GM19455 (cell line): ENCODE measurements around the gene RFX7.

Experiments used
- ATAC-seq: cut with Tn5 transposase; IDR thresholded peaks from one replicate; pipeline ENCODE4 v1.9.1; 2021; ENCODE audit not compliant: unreplicated experiment

RFX7 gene

DNA sequence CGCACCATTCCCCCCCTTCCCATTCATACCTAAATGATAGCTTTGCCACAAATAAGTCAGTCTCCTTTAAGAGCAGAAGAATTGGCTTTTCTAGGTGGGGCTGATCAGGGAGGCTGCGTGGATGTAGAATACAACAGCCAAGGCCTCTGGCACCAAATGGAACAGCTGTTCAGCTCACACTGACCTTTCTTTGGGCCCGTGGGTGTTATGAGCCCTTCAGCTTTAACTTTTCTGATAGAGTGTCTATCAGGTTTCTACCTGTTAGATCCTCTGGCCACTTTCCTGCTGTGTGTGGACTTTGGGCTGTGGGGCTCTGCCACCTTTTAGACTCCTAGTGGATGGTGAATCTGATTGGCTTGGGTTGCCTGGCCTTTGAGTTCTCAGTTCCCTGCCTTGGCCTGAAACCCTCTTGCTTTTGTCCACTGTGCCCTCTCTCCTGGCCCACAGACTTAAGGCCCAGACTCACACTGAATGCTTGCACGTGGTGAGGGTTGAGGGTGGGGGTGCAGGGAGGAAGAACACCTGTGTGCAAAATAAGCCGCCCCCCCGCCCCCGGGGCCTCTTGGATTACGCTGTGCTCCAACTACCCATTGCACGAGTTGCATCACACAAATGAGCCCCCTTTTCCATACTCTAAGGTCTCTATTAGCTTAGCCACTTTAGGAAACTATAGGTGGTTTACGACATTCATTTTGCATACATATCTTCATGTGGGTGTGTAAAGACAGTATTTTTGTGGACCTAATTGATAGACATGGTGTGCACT lies 1.3 kb upstream of the RFX7 start:
- ATAC-seq: no peak

DNA sequence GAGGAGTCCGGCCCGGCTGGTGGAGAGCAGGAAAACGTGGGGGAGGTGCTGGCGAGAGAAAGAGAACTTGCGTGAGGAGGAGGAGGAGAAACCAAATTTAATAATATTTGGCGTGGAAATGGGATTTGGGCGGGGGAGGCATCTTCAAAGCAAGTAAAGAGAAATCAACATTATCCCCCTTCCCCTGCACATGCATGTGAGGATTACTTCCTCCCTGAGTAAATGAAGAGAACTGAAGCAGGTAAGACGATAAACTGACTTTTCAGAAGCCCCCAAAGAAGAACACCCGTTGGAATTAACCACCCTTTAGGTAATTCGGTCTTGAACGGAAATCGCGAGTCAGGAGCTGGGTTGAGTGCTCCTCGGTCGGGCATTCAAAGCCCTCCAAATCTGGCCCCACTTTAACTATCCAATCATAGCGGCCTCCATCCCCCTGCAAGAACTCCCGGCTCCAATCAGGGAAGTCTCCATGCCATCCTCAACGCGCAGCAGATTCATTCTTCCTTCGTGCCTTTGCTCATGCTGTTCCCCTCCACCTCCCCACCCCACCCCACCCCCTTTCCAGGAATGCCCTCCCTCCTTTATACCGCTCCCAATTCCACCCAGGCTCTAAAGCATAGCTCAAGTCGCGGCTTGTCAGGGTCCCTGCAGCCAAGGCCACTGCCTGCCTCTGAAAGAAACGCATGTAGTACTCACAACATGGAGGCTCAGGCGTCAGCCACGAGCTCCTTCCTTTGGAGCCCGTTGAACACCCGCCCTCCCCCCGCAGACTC lies 545 bp upstream of the RFX7 start:
- ATAC-seq: no peak

DNA sequence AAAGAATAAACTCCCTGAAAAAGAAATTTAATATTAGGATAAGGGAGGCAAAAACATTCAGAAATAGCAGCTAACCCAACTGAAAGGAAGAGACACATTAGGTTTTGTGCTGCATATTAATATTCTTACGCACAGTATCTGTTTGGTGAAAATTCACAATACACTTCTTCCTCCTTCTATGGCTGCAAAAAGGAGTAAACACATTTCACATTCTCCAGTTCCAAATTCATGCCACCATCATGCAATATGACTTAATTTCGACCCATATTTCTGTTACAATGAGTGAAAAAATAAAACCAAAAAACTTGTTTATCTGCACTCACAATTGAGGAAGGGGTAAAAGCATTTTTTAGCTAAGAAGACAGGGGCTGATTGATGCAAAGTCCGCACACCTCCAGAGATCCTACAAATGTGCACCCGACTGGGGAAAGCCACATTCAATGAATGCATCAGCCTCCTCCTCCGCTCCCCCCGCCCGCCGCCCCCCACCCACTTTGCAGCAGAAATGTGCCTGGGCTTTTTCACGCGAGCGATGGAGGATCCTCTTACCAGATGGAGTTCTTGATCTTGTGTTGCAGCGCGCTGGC lies 1.0 kb downstream of the RFX7 start:
- no peak for ATAC-seq

DNA sequence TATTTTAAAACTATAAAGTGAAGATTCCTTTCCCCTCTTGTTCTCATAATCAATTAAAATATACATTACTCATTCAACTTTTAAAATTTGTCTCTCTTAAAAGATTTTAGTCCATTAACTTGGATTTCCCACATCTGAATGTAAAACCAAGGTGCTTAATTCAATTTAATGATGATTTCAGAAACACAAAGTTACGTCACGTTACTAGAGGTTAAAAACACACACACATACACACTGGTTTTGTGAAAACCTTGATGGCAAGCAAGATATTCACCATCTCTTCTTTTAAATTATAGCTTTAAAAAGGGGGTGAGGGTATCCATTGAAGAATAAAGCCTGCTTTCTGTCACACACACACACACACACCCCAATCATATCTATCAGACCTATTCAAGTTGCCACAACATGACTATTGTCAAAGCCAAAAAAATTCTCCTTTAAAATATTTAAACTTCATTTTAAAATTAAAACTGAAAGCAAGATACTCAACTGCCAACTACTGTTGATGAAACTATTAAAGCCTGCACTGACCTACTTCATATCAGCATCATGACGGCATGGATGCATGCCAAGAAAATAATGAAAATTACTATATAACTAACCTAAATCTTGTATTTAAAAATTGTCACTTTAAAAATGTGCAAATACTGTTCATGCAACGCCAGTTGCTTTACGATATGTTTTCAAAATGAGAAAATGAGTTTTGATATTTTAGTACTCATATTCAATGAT lies 2.1 kb downstream of the RFX7 start:
- ATAC-seq: no peak

DNA sequence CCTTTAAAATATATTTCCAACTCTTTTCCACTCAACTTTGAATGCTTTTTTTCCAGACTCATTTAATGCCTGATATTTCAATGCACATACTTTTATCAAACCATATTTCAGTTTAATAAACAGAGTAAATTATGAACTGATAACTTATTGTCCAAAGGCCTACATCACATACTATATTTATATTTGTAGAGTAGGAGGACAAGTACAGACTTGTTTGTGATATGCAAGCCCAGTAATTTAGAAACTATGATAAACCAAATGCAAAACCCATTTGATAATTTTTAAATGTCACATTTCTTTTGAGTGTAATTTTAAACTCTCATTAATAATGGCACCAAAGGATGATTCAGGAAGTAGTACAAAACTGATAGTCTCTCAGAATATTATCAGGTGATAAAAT lies 3.3 kb downstream of the RFX7 start:
- ATAC-seq: no peak

DNA sequence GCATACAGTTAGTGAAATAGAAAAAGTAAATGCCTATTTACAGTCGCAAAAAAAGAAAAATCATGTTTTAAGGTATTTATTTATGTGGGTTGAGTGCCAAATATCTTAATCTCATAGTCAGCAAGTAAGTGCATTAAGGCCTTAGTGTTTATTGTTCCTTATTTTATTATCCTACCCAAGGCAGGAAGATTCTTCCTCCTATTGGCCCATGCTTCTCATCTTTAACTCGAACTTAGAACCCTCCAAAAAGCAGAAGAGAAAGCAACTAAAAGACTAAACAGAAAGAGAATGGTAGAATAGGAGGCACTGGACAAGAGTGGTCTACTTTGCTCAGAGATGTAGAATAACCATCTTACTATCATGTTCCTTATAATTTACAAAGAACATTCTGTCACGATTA lies 7.5 kb downstream of the RFX7 start:
- no peak for ATAC-seq

DNA sequence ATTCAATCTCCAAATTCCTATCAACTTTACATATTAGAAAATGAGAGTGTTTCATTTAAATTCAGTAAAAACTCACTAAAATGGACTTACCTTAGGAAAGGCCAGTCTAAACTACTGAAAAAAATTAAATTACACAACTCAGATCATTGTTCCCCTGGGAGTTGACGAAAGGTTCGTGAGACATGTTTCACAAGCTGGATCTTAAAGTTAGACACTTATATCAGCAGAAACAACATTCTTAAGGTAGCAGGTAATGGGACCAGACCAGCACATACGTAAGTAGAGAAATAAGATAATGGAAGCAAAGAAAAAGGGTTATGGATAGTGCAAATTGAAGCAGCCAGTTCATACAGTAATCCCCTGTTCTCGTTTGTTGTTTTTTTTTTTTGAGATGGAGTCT lies 8.9 kb downstream of the RFX7 start:
- no peak for ATAC-seq

DNA sequence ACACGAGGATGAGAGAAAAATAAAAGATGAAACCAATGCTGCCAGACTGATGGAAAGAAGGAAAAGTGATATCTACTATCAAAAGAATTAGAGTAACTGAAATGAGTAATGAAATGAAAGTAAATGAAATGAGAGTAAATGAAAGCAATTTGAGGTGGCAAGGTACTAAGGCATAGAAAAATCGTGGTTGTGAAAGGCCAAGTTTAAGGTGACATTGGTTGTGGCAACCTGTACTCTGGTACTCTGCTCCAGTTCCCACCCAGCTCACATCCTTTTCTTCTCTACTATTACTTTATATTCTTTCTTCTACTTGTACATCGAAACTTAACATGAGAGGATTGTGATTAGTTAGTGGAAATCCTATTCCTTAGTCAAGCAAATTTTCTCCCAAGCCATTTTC lies 10.1 kb downstream of the RFX7 start:
- no peak for ATAC-seq

DNA sequence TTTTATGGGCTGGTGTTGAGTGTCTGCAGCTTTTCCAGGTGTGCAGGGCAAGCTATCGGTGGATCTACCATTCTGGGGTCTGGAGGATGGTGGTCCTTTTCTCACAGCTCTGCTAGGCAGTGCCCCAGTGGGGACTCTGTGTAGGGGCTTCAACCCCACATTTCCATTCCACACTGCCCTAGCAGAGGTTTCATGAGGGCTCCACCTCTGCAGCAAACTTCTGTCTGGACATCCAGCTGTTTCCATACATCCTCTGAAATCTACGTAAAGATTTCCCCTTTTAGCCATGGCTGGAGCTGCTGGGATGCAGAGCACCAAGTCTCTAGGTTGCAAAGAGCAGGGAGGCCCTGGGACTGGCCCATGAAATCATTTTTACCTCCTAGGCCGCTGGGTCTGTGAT lies 11.6 kb downstream of the RFX7 start:
- ATAC-seq: no peak

DNA sequence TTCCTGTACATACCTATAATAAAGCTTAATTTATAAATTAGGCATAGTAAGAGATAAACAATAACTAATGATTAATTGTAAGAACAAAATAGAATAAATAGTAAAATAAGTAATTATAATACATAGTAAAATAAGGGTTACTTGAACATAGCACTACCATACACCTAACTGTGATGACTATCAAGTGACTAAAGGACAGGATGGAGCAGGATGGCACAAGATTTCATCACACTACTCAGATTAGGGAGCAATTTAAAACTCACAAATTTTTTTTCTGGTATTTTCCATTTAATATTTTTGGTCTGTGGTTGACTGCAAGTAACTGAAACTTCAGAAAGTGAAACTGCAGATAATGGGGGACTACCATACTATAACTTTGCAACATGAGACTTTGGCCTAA lies 14.8 kb downstream of the RFX7 start:
- ATAC-seq: no peak

DNA sequence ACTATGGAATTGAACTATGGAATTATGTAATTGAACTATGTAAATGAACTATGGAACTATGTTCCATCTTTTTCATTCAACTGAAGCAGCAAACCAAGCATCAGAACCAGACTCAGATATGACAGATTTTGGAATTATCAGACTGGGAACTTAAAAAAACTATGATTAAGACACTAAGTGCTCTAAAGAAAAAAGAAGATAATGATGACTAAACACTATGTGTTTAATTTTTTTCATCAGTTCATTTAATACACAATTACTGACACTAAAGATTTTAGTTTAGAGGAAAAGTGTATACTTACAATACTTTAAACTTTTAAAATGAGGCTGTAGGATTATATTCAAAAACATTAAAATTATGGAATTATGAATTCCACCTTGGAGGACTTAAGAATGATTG lies 15.3 kb downstream of the RFX7 start:
- no peak for ATAC-seq

DNA sequence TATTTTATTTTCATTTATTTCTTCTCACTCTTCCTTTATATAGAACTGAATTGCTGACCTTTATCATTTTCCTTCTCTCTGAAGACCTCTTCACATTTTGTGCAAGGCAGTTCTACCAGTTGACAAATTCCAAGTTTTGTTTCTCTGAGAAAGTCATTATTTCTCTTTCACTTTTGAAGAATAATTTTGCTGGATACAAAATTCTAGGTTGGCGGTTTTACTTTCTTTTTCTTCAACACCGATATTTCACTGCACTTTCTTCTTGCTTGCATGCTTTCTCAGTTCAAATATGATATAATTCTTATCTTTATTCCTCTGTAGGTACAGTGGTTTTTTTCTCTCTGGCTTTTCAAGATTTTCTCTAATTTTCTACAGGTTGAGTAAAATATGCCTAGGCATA lies 15.9 kb downstream of the RFX7 start:
- ATAC-seq: no peak

DNA sequence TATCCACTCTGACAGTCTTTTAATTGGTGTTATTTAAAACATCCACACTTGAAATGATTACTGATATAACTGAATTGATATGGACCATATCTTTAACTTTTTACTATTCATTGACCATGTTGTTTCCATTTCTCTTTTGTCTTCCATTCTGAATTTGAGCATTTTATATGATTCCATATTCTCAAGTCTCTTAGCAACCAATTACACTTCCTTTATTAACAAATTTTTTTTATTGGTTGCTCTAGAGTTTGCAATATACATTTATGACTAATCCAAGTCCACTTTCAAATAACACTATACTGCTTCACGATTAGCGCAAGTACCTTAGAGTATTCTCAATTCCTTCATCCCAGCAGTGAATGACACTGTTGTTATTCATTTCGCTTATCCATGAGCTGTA lies 16.4 kb downstream of the RFX7 start:
- ATAC-seq: no peak

DNA sequence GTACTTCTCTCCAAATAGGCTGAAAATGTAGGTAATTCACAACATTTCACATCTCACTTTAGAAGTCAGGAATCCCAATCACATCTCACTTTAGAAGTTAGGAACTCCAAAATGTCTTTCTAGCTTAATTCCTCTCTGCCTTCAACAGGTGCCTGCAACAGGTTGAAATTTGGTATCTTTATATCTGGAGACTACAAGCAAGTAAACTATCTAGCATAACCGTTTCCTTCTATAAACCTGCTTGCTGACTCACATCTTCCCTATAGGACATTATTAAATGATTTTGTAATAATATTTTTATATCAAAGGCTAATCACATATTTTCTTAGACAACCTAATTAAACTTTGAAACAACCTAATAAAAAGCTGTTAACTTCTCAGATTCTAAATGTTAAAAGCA lies 18.2 kb downstream of the RFX7 start:
- no peak for ATAC-seq

DNA sequence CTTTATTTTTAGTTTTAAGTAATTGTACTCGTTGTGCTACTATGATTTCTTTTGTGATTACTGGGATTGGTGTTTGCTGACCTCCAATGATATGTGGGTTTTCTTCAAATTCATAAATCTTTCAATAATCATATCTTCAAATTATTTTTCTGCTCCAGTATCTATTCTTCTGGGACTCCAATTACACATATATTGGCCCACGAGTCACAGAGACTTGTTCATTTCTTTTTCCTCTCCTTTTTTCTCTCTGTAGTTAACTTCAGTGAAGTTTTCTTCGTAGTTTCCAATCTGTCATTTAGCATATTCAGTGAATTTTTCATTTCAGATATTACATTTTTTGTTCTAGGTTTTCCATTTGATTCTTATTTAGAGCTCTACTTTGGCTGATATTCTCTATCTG lies 21.4 kb downstream of the RFX7 start:
- no peak for ATAC-seq

DNA sequence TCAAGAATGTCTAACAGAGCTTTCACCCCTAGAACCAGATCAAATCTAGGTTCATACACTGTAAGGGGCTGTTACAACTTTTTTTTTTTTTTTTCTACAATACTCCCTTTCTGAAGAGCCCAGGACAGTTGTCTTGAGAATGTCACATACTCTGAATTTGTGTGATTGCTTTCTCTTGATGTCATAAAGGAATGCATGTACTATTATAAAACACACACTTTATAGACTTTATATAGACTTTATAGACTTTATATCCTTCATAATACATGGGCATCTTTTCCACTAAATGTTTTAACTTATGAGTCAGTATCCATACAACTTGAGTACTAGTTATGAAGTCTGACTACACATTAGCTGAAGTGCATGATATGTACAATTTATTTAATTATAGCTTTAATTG lies 26.3 kb downstream of the RFX7 start:
- ATAC-seq: no peak

DNA sequence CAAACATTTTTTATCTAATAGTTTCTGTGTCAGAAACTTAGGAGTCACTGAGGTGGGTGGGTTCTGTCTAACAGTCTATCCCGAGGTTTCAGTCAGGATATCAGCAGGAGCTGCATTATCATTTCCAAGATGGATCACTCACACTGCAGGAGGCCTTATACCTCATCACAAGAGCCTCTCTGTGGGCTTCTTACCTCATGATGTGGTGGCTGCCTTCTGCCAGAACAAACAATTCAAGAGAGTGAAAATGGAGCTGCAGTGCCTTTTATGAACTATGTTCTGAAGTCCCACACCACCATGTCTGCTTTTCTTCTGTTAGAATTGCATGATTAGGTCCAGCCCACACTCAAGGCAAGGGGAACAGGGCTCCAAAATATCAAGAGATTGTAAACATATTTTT lies 27.9 kb downstream of the RFX7 start:
- no peak for ATAC-seq

DNA sequence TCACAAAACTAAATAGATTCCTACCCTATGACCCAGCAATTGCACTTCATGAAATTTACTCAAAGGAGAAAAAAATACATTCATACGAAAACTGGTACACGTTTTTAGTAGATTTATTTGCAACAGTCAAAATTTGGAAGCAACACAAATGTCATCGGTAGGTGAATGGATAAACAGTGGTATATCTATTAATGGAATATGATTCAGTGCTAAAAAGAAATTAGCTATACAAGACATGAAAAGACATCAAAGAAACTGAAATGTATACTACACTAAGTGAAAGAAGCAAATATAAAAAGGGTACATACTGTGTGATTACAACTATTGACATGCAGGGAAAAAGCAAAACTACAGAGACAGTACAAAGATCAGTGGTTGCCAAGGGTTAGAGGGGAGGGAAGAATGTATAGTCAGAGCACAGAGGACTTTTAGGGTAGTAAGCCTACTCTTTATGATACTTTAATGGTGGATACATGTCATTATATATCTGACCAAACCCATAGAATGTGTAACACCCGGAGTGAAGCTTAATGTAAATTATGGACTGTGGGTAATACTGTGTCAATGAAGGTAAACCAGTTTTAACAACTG lies 31.6 kb downstream of the RFX7 start:
- ATAC-seq: no peak

DNA sequence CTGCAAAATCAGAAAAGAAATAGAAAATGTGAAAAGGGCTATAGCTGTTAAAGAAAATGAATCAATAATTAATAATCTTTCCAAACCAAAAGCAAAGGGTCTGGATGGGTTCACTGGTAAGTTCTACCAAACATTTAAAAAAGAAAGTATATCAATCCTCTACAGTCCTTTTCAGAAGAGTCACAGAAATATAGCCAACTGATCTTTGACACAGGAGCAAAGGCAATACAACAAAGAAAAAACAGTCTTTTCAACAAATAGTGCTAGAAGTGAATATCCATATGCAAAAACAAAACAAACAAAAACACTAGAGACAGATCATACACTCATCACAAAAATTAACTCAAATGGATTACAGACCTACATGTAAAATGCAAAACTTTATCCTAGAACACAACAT lies 32.6 kb downstream of the RFX7 start:
- no peak for ATAC-seq

DNA sequence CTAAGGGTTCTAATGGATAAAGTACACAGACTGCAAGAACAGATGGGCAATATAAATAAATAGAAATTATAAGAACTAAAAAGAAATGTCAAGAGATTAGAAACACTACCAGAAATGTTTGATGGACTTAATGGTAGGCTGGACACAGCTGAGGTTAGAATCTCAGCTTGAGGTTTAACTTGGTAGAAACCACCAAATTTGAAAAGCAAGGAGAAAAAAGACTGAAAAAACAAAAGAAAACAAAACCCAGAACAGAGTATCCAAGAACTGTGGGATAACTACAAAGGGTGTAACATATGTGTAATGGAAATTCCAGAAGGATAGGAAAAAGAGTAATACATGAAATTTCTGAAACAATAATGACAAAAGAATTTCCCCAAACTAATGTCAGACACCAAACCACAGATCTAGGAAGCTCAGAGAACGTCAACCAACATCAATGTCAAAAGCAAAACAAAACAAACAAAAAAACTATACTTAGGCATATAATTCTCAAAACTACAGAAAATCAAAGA lies 35.0 kb downstream of the RFX7 start:
- no peak for ATAC-seq

DNA sequence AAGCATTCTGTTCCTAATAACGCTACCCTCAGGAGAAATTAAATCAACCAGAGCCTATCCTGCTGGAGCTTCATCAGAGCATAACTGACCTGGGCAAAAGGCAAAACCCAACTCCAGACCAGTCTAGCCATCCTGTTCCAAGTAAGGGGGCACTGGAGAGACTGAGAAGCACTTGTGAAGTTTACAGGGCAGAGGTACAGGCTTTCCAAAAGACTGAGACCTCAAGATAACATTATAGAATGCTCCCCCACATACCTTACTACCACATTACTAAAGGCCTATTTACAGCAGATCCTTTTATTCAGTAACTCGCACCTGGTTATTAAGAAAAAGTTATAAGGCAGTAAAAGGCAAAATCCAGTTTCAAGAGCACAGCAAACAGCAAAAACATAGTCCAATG lies 35.5 kb downstream of the RFX7 start:
- ATAC-seq: no peak
